ENCODE results near the gene FOSL2. TPM values are rescaled to one million over a fixed set of nuclear protein-coding genes. Genes with fewer than 3 reads are reported as not detected.

FOSL2 gene
- total RNA-seq, 1 donor from 2014 or later = 166 TPM

GRCh38 chr2:28452534-28453081 is 60.0 kb downstream of the FOSL2 start:
- ATAC-seq = peak; percentile 61

DNA sequence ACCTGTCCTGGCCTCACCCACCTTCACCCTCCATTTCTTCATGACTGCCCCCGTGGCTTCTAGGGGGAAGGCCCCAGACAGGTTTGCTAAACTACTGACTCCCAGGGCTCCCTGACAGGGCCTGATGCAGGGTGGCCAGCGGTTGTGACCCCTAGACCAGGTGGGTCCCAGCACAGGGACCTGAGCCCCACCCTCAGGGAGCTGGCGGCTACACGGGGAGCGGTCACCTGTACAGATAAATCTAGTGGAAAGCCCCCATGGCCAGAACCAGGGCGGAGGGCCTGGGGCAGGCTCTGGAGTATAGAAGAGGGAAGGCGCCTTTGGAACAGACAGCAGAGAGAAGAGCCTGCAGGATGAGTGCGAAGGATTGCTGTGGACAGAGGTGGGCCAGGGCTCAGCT is 60.7 kb downstream of the FOSL2 start:
- peak; percentile 2 for ATAC-seq

DNA sequence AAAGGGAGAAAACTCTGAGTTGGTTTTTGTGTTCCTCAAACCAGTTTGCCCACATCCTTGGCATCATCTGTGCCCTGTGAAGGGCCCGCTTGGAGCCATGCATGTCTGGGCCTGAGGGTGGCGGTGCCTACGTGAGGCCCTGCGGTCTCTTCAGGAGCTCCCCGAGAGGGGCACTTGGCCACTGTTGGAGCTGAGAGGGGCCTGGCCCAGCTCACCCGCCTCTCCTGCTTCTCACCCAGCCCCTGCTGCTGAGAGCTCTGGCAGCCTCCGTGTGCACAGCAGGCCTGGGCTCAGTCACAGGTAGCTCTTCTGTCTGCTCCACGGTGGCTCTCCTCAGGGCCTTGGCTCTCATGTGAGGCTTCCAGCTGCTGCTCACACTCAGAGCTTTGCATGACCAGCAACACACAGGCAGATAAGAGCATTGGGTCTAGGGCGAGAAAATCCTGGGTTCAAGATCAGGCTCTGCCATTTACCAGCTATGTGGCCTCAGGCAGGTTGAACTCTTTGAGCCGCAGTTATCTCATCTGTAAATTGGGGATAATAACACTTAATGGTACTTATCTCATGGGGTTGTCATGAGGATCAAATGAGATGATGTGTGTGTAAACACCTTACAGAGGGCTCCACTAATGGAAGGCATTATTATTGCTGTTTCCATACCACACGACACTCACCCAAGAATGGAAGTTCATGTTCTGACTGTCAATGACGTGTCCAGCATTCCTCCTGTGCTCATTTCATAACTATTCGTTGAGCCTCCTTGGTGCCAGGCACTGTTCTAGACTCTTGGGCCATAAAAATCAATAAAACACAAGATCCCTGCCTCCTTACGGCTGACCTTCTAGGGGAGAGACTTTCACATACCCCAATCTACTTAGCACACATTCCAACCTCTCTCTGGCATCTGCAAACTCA is 61.6 kb downstream of the FOSL2 start:
- ATAC-seq = peak; percentile 89

DNA sequence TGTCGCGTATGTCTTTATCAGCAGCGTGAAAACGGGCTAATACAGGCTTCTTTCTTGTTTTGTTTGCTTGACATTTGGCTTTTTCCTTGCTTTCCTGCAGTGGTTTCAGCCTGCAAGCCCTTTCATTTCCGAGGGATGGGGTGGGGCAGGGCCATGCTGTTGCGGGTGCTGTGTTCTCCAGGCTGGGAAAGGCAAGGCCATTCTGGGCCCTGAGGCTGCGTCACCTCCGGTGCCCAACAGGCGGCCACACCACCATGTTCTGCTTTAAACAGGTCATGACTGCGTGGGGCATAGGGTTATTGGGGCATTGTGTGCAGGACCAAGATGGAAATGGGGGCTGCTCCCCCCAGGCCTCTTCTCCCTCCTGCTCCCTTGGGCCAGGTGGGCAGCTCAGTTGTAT is 64.6 kb downstream of the FOSL2 start:
- ATAC-seq = no peak

GRCh38 chr2:28461056-28461455 is 68.4 kb downstream of the FOSL2 start:
- no peak for ATAC-seq

DNA sequence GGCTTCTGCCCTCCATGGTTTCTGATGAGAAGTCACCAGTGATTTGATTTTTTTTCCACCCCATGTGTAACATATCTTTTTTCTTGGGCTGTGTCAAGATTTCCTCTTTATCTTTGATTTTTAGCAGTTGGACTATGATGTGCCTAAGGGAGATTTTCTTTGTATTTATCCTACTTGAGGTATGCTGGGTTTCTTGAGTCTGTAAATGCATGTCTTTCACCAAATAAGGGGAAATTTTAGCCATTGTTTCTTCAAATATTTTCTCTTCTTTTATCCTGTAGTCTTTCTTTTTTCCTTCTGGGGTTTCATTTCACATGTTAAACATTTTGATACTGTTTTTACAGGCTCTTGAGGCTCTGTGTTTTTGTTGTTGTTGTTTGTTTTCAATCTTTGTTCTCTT is 69.5 kb downstream of the FOSL2 start:
- ATAC-seq = no peak

DNA sequence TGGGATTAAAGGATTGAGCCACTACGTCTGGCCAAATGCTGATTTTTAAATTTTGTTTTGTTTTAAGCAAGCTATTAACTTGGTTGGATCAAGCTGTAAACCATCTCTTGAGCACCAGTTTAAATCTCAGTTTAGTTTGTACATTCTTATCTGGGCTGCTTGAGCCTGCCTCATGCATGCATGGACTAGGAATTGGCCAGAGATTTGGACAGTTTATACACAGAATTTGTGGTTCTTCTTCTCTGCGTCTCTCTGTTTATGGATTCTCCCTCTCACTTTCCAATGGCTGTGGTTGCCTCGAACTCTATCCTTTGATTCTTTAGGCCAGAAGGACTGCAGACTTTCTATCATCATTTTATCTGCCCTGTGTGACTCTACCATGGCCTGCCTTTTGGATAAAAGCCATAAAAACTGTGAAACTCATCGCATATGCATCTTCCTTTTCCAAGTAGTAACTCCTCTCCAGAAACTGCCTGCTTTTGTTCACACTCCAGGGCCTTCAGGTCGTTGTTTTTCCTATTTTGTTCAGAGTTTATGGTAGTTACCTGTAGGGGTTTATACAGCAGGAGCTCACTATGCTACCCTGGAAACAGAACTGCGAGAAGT is 70.7 kb downstream of the FOSL2 start:
- no peak for ATAC-seq

GRCh38 chr2:28463893-28464292 is 71.2 kb downstream of the FOSL2 start:
- ATAC-seq = no peak

DNA sequence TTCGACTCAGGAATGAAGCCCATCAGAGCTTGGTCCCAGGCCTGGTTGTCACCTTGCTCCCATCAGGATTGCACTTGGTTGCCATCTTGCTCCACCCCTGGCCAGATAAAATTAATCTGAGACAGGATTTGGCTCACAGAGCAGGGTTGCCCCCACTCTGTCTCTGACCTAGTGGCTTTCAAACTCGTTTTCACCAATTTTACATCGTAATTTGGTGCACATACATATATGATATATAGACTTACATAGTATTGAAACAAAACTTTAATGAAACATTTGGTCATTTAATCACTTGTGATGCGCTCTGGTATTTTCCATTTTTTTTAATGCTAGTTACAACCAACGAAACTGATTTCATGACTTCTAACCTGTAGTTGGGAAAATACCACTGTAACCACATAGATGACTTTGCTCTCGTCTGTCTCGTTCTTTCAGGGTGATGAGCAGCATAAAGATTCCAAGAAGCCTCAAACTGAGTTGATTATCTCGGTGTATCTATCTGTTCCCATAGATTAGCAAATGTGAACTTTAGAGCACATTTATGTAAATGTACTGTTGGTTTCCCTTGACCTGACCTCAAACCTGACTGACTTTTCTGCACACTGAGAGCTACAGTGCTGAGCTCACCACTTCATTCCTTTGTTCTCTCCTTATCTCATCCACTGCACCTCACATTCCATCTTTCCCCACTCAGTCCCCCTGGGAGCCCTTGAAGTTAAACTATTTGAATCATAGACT is 72.7 kb downstream of the FOSL2 start:
- no peak for ATAC-seq

Other genes starting within 250 kb of the FOSL2 start
- gene PLB1, start 103.2 kb downstream of the FOSL2 start, total RNA-seq = 1.6 TPM

All from esophagus mucosa (tissue), 1 donor.